MM.1S (cell line): Measurements from ENCODE around the gene CARD16.

Experiments
- DNase-seq: peaks from one replicate; pipeline ENCODE4 v3.0.0-alpha.2; 2015
- H2AFZ ChIP-seq: fragments of 300-600 bp; sonication (generic); 2 replicates; pipeline ENCODE4 v1.6.0; 2016; ENCODE audit warnings: antibody characterized with exemption, low read length
- H3F3A ChIP-seq: fragments of 300-600 bp; sonication (generic); 2 replicates; pipeline ENCODE4 v1.6.1; 2016; ENCODE audit warnings: mild to moderate bottlenecking, antibody characterized with exemption, low read length, moderate library complexity, mixed read lengths; ENCODE audit not compliant: insufficient read depth
- H3K27ac ChIP-seq: fragments of 300-600 bp; sonication (generic); 2 replicates; pipeline ENCODE4 v1.5.1; 2016; ENCODE audit warnings: mild to moderate bottlenecking, low read length
- H3K27me3 ChIP-seq: fragments of 300-600 bp; sonication (generic); replicated peaks from 2 replicates; pipeline ENCODE4 v1.6.0; 2016; ENCODE audit warnings: low read length; ENCODE audit not compliant: insufficient read depth
- H3K36me3 ChIP-seq: fragments of 300-600 bp; sonication (generic); replicated peaks from 2 replicates; pipeline ENCODE4 v1.6.1; 2016; ENCODE audit warnings: mild to moderate bottlenecking, low read length, mixed read lengths; ENCODE audit not compliant: insufficient read depth
- H3K4me1 ChIP-seq: fragments of 300-600 bp; sonication (generic); 2 replicates; pipeline ENCODE4 v1.6.1; 2016; ENCODE audit warnings: low read length, mixed read lengths
- H3K4me2 ChIP-seq: fragments of 300-600 bp; sonication (generic); 2 replicates; pipeline ENCODE4 v1.6.0; 2016; ENCODE audit warnings: low read depth, low read length
- H3K4me3 ChIP-seq: fragments of 300-600 bp; sonication (generic); 2 replicates; pipeline ENCODE4 v1.5.1; 2016; ENCODE audit warnings: low read length, mixed read lengths
- H3K79me2 ChIP-seq: fragments of 300-600 bp; sonication (generic); 2 replicates; pipeline ENCODE4 v1.6.1; 2016; ENCODE audit warnings: mixed run types, low read length, mixed read lengths
- H3K9ac ChIP-seq: fragments of 300-600 bp; sonication (generic); 2 replicates; pipeline ENCODE4 v1.6.1; 2016; ENCODE audit warnings: low read length, mixed read lengths
- H3K9me2 ChIP-seq: fragments of 300-600 bp; sonication (generic); replicated peaks from 2 replicates; pipeline ENCODE4 v1.6.1; 2016; ENCODE audit warnings: mild to moderate bottlenecking, low read length, mixed read lengths; ENCODE audit not compliant: insufficient read depth
- H3K9me3 ChIP-seq: fragments of 300-600 bp; sonication (generic); replicated peaks from 2 replicates; pipeline ENCODE4 v1.6.1; 2016; ENCODE audit warnings: mild to moderate bottlenecking, low read length, mixed read lengths; ENCODE audit not compliant: insufficient read depth
- H4K20me1 ChIP-seq: fragments of 300-600 bp; sonication (generic); 2 replicates; pipeline ENCODE4 v1.6.1; 2016; ENCODE audit warnings: mild to moderate bottlenecking, low read length, moderate library complexity, mixed read lengths; ENCODE audit not compliant: insufficient read depth
- CTCF ChIP-seq: fragments of 300-600 bp; sonication (generic); IDR thresholded peaks from 2 replicates; pipeline ENCODE4 v1.5.1; 2016; ENCODE audit warnings: antibody characterized with exemption, low read length, mixed read lengths
- EZH2 ChIP-seq: fragments of 300-600 bp; sonication (generic); optimal IDR thresholded peaks from 2 replicates; pipeline ENCODE3; 2017; ENCODE audit warnings: low read depth, mild to moderate bottlenecking, antibody characterized with exemption, low read length, mixed read lengths
- EZH2phosphoT487 ChIP-seq: fragments of 300-600 bp; sonication (generic); IDR thresholded peaks from 2 replicates; pipeline ENCODE4 v1.6.1; 2018; ENCODE audit warnings: antibody characterized with exemption, low read length

Gene CARD16

GRCh38 chr11:105033343-105033742 lies 11.8 kb downstream of the CARD16 start:
- no peaks in the 10 kb centered on the region for H3K9me3 ChIP-seq
- peaks cover 12% of the 10 kb centered on the region for H3K36me3 ChIP-seq
- no peaks in the 10 kb centered on the region for H4K20me1 ChIP-seq
- no peaks in the 10 kb centered on the region for H3K27me3 ChIP-seq
- no peaks in the 10 kb centered on the region for H3K9me2 ChIP-seq
- no peak overlapping the region for H2AFZ ChIP-seq
- H3F3A ChIP-seq, result peaks cover 3% of the 10 kb centered on the region; the same call in 1 of the 2 replicates
- no peak for TF ChIP-seq EZH2
- no peak for TF ChIP-seq EZH2phosphoT487
- TF ChIP-seq CTCF, result no peak
- peak overlapping the region; percentile 86 for H3K4me2 ChIP-seq
- H3K4me3 ChIP-seq, result peak overlapping the region; percentile 61
- H3K27ac ChIP-seq, result no peak overlapping the region
- H3K9ac ChIP-seq, result no peak overlapping the region
- peaks cover 8% of the 10 kb centered on the region; the same call in 1 of the 2 replicates for H3K79me2 ChIP-seq
- peaks cover 14% of the 10 kb centered on the region; the same call in 1 of the 2 replicates for H3K4me1 ChIP-seq
- no peak for DNase-seq

GRCh38 chr11:105032495-105032894 lies 12.6 kb downstream of the CARD16 start:
- no peaks in the 10 kb centered on the region for H3K9me2 ChIP-seq
- peaks cover 3% of the 10 kb centered on the region; the same call in 1 of the 2 replicates for H3F3A ChIP-seq
- no peak overlapping the region for H3K4me3 ChIP-seq
- peaks cover 14% of the 10 kb centered on the region; the same call in 1 of the 2 replicates for H3K4me1 ChIP-seq
- H4K20me1 ChIP-seq, result no peaks in the 10 kb centered on the region
- H3K79me2 ChIP-seq, result peaks cover 8% of the 10 kb centered on the region; the same call in 1 of the 2 replicates
- H2AFZ ChIP-seq, result no peak overlapping the region
- no peak for DNase-seq
- no peak for TF ChIP-seq CTCF
- TF ChIP-seq EZH2, result no peak
- no peak overlapping the region for H3K9ac ChIP-seq
- H3K9me3 ChIP-seq, result no peaks in the 10 kb centered on the region
- H3K27me3 ChIP-seq, result no peaks in the 10 kb centered on the region
- peak overlapping the region; percentile 86; the same call in 1 of the 2 replicates for H3K4me2 ChIP-seq
- H3K36me3 ChIP-seq, result peaks cover 12% of the 10 kb centered on the region
- no peak overlapping the region for H3K27ac ChIP-seq

- TF ChIP-seq EZH2 (no peak), CTCF (no peak), EZH2phosphoT487 (no peak)
- no peak overlapping the region for H3K4me2 ChIP-seq
- no peaks in the 10 kb centered on the region for H4K20me1 ChIP-seq
- no peaks in the 10 kb centered on the region for H3K9me3 ChIP-seq
- no peak for DNase-seq
- no peaks in the 10 kb centered on the region for H3K4me1 ChIP-seq
- H3K9ac ChIP-seq, result no peak overlapping the region
- no peaks in the 10 kb centered on the region for H3K27me3 ChIP-seq
- no peaks in the 10 kb centered on the region for H3K9me2 ChIP-seq
- no peaks in the 10 kb centered on the region for H3K79me2 ChIP-seq
- H2AFZ ChIP-seq, result no peak overlapping the region
- H3K36me3 ChIP-seq, result peaks cover 14% of the 10 kb centered on the region
- no peak overlapping the region for H3K4me3 ChIP-seq
- no peak overlapping the region for H3K27ac ChIP-seq
- H3F3A ChIP-seq, result no peaks in the 10 kb centered on the region
These were observed 17.5 kb downstream of the CARD16 start for GRCh38 chr11:105027678-105028077.
